ENCODE results near the gene ZNF682.
"Not testable (repeated sequence)": the region's sequence is repeated elsewhere in the genome, so short reads cannot be mapped to it uniquely, and the experiment has no call there.

ZNF682 gene

GRCh38 chr19:20072936-20073335 is 33.6 kb upstream of the ZNF682 start:
- DNase-seq (ENCODE audit: low read depth) = no peak
- TF ChIP-seq, protein P1, sequence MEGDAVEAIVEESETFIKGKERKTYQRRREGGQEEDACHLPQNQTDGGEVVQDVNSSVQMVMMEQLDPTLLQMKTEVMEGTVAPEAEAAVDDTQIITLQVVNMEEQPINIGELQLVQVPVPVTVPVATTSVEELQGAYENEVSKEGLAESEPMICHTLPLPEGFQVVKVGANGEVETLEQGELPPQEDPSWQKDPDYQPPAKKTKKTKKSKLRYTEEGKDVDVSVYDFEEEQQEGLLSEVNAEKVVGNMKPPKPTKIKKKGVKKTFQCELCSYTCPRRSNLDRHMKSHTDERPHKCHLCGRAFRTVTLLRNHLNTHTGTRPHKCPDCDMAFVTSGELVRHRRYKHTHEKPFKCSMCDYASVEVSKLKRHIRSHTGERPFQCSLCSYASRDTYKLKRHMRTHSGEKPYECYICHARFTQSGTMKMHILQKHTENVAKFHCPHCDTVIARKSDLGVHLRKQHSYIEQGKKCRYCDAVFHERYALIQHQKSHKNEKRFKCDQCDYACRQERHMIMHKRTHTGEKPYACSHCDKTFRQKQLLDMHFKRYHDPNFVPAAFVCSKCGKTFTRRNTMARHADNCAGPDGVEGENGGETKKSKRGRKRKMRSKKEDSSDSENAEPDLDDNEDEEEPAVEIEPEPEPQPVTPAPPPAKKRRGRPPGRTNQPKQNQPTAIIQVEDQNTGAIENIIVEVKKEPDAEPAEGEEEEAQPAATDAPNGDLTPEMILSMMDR (IDR thresholded peaks at IDR 0.05; ENCODE audit: low read depth, low read length, missing control alignments) = no peak
- no peak overlapping the region for H3K4me3 ChIP-seq (ENCODE audit: low read depth, low read length)
- in situ Hi-C loops (cut with HindIII; ENCODE audit: low sequenced_read_pairs) = no loop called here

GRCh38 chr19:20070691-20071090 is 31.4 kb upstream of the ZNF682 start:
- no peak for DNase-seq (ENCODE audit: low read depth)
- in situ Hi-C loops (cut with HindIII; ENCODE audit: low sequenced_read_pairs) = no loop called here
- TF ChIP-seq, protein P1 (IDR thresholded peaks at IDR 0.05; ENCODE audit: low read depth, low read length, missing control alignments) = no peak
- H3K4me3 ChIP-seq (ENCODE audit: low read depth, low read length) = no peak overlapping the region

DNA sequence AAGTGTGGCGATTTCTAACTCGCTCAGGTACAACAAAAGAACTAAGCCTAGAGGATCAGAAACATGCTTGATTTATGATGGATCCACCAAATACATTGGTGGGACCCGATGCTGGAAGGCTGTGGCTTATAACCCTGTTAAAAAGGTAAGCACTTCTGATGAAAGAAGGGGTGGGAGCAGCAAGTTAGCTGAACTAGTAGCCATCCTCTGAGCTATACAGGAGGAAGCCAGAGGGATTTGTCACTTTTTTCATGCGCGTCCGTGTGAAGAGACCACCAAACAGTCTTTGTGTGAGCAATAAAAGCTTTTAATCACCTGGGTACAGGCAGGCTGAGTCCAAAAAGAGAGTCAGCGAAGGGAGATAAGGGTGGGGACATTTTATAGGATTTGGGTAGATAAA is 29.3 kb upstream of the ZNF682 start:
- in situ Hi-C loops (cut with HindIII; ENCODE audit: low sequenced_read_pairs); DNase-seq (ENCODE audit: low read depth); H3K4me3 ChIP-seq (ENCODE audit: low read depth, low read length): not testable (repeated sequence)

DNA sequence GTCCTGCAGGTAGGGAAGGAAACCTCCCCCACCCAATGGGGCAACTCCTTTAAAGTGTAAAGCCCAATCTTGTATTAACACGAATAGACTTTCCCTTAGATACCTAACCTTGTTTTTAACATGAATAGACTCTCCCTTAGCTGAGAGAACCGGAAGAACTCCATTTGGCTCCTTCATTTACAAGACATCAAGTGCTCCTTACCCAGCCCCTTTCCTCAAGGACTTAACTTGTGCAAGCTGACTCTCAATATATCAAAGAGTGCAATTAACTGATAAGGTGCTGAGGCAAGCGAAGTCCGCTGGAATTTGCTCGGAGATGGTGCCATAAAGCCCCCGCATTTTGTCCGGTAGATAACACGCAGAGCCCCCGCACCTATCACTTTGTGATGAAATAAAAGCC is 28.6 kb upstream of the ZNF682 start:
- DNase-seq (ENCODE audit: low read depth) = no peak
- TF ChIP-seq, protein P1 (IDR thresholded peaks at IDR 0.05; ENCODE audit: low read depth, low read length, missing control alignments) = no peak
- in situ Hi-C loops (cut with HindIII; ENCODE audit: low sequenced_read_pairs) = no loop called here
- H3K4me3 ChIP-seq (ENCODE audit: low read depth, low read length) = no peak overlapping the region

GRCh38 chr19:20066861-20067260 is 27.6 kb upstream of the ZNF682 start:
- TF ChIP-seq, protein P1 (IDR thresholded peaks at IDR 0.05; ENCODE audit: low read depth, low read length, missing control alignments) = no peak
- DNase-seq (ENCODE audit: low read depth) = no peak
- no peak overlapping the region for H3K4me3 ChIP-seq (ENCODE audit: low read depth, low read length)
- in situ Hi-C loops (cut with HindIII; ENCODE audit: low sequenced_read_pairs) = no loop called here

DNA sequence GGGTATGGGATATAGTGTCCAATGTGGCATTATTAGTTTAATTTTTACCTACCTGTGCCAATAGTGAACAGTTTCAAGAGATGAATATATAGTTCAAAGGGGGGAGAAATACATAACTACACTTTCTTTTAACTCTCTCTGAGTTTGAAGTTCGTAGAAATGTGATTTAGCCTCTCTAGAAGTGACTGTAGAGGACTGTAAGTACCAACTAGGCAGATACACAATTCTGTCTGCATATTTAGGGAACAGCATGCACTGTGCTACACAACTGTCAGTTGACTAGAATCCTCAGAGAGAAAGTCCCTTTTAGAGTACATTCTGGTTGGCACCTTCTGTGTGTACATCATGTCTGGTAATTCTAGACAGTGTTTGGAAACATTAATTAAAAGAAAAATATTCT is 21.0 kb upstream of the ZNF682 start:
- no peak for DNase-seq (ENCODE audit: low read depth)
- H3K4me3 ChIP-seq (ENCODE audit: low read depth, low read length) = no peak overlapping the region
- TF ChIP-seq, protein P1 (IDR thresholded peaks at IDR 0.05; ENCODE audit: low read depth, low read length, missing control alignments) = no peak
- in situ Hi-C loops (cut with HindIII; ENCODE audit: low sequenced_read_pairs) = no loop called here

DNA sequence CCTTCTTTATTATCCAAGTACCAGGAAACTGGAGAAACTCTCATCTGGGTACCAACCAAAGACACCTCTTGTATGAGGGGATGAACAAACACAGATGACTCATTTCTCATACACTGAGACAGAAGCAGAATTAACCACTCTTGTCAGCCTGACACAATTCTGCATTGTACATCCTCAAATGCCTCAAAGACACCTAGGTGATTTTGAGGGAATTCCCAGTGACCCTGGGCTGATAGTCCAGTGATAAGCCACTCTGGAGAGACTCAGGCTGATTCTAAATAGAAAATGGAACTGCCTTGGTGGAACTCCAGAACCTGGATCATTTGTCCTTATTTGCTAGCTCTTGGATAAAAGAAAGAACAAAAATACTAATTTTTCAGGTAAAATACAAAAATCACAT is 19.4 kb upstream of the ZNF682 start:
- DNase-seq (ENCODE audit: low read depth); H3K4me3 ChIP-seq (ENCODE audit: low read depth, low read length); in situ Hi-C loops (cut with HindIII; ENCODE audit: low sequenced_read_pairs): not testable (repeated sequence)

Measured in astrocyte of the cerebellum (primary cell).